ENCODE results near the gene ARHGEF7.

Gene ARHGEF7

GRCh38 chr13:111330066-111330610, 215.0 kb downstream of the ARHGEF7 start:
- DNase-seq (ENCODE audit: extremely low read depth, low read depth), result no peak
- TF ChIP-seq, protein P1, sequence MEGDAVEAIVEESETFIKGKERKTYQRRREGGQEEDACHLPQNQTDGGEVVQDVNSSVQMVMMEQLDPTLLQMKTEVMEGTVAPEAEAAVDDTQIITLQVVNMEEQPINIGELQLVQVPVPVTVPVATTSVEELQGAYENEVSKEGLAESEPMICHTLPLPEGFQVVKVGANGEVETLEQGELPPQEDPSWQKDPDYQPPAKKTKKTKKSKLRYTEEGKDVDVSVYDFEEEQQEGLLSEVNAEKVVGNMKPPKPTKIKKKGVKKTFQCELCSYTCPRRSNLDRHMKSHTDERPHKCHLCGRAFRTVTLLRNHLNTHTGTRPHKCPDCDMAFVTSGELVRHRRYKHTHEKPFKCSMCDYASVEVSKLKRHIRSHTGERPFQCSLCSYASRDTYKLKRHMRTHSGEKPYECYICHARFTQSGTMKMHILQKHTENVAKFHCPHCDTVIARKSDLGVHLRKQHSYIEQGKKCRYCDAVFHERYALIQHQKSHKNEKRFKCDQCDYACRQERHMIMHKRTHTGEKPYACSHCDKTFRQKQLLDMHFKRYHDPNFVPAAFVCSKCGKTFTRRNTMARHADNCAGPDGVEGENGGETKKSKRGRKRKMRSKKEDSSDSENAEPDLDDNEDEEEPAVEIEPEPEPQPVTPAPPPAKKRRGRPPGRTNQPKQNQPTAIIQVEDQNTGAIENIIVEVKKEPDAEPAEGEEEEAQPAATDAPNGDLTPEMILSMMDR (IDR thresholded peaks at IDR 0.05; ENCODE audit: low read depth, low read length, missing control alignments), result no peak

GRCh38 chr13:111335298-111335697, 220.2 kb downstream of the ARHGEF7 start:
- no peak for DNase-seq (ENCODE audit: extremely low read depth, low read depth)
- no peak overlapping the region for H3K4me3 ChIP-seq (replicated peaks; ENCODE audit: low read depth, low read length)
- TF ChIP-seq, protein P1 (IDR thresholded peaks at IDR 0.05; ENCODE audit: low read depth, low read length, missing control alignments), result no peak

More at GRCh38 chr13:111330066-111330610, 215.0 kb downstream of the ARHGEF7 start:
- H3K4me3 ChIP-seq (replicated peaks; ENCODE audit: low read depth, low read length), result no peak overlapping the region

GRCh38 chr13:111336666-111337065, 221.6 kb downstream of the ARHGEF7 start:
- DNase-seq (ENCODE audit: extremely low read depth, low read depth), result no peak
- no peak overlapping the region for H3K4me3 ChIP-seq (replicated peaks; ENCODE audit: low read depth, low read length)
- TF ChIP-seq, protein P1 (IDR thresholded peaks at IDR 0.05; ENCODE audit: low read depth, low read length, missing control alignments), result no peak

DNA sequence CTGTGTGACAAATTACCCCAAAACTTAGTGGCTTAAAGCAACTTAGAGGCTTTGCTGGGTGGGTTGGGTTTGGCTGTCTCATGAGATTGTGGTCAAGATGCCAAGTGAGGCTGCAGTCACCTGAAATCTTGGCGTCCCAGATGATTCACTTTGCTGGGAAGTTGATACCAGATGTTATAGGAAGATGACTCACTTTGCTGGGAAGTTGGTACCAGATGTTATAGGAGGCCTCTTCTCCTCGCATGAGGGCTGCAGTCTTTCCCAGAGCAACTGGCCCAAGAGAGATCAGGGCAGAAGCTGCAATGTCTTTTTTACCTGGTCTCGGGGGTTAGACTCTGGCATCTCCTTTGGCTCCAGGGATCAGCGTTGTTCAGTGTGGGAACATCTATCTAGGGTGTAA, 222.1 kb downstream of the ARHGEF7 start:
- DNase-seq (ENCODE audit: extremely low read depth, low read depth), result peak; percentile 97
- TF ChIP-seq, protein P1 (IDR thresholded peaks at IDR 0.05; ENCODE audit: low read depth, low read length, missing control alignments), result no peak
- H3K4me3 ChIP-seq (replicated peaks; ENCODE audit: low read depth, low read length), result no peak overlapping the region

- TF ChIP-seq, protein P1 (IDR thresholded peaks at IDR 0.05; ENCODE audit: low read depth, low read length, missing control alignments), result no peak
- no peak overlapping the region for H3K4me3 ChIP-seq (replicated peaks; ENCODE audit: low read depth, low read length)
- no peak for DNase-seq (ENCODE audit: extremely low read depth, low read depth)
Measured at GRCh38 chr13:111337741-111338140, 222.6 kb downstream of the ARHGEF7 start.

DNA sequence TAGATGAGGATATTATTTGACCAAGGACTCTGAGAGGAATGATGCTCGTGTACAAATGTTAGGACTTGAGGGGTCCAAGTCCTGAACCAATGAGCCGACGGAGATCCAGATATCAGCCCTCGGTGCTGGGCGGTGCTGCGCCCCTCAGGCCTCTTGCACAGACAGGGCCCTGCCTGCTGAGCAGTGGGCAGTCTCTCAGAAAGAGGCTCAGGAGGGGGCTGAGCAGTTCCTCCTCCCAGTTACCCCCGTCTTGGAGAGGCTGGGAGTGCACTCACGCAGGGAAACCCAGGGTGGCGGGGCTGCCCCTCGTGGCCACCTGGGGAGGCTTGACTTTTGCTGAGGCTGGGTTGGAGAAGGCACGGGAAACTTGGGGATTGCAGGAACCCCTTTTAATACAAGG, 223.7 kb downstream of the ARHGEF7 start:
- TF ChIP-seq, protein P1 (IDR thresholded peaks at IDR 0.05; ENCODE audit: low read depth, low read length, missing control alignments), result no peak
- DNase-seq (ENCODE audit: extremely low read depth, low read depth), result no peak
- no peak overlapping the region for H3K4me3 ChIP-seq (replicated peaks; ENCODE audit: low read depth, low read length)

Measured in HFF-Myc (cell line).